ENCODE data around the gene P3H3.

DNA sequence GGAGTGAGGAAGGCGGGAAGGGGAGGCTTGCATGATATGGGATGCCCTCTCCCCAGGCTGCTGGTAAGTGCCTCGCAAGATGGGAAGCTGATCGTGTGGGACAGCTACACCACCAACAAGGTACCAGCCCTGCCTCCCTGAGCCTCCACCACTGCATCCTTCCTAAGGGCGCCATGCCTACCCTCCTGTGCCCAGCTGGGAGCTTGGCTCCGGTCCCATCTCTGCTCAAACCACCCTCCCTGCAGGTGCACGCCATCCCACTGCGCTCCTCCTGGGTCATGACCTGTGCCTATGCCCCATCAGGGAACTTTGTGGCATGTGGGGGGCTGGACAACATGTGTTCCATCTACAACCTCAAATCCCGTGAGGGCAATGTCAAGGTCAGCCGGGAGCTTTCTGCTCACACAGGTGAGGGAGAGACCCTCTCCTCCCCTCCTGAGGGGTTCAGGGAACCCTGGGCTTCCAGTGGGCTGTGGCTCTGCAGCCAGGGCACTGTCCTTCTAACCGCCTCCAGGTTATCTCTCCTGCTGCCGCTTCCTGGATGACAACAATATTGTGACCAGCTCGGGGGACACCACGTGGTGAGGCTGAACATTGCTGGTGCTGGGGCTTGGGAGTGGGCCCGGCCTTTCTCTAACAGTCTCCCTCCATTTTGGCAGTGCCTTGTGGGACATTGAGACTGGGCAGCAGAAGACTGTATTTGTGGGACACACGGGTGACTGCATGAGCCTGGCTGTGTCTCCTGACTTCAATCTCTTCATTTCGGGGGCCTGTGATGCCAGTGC is 15.1 kb downstream of the P3H3 start:
- TF ChIP-seq, protein P1, sequence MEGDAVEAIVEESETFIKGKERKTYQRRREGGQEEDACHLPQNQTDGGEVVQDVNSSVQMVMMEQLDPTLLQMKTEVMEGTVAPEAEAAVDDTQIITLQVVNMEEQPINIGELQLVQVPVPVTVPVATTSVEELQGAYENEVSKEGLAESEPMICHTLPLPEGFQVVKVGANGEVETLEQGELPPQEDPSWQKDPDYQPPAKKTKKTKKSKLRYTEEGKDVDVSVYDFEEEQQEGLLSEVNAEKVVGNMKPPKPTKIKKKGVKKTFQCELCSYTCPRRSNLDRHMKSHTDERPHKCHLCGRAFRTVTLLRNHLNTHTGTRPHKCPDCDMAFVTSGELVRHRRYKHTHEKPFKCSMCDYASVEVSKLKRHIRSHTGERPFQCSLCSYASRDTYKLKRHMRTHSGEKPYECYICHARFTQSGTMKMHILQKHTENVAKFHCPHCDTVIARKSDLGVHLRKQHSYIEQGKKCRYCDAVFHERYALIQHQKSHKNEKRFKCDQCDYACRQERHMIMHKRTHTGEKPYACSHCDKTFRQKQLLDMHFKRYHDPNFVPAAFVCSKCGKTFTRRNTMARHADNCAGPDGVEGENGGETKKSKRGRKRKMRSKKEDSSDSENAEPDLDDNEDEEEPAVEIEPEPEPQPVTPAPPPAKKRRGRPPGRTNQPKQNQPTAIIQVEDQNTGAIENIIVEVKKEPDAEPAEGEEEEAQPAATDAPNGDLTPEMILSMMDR (IDR thresholded peaks at IDR 0.05 in 8 of 11, conservative IDR thresholded peaks at IDR 0.05 in 3 of 11) = no peak
- TF ChIP-seq POLR2A (IDR thresholded peaks at IDR 0.05) (no peak), POLR2AphosphoS5 (IDR thresholded peaks at IDR 0.05) (no peak)
